H9 (cell line): ENCODE data around the gene IQCK. TPM values are rescaled to one million over a fixed set of nuclear protein-coding genes. Genes with fewer than 3 reads are reported as not detected.
A peak's percentile ranks its signal among the peaks of the same experiment; 100 is the strongest.

Experiments used
- DNase-seq: peaks from one replicate; pipeline ENCODE4 v3.0.0-alpha.2; 2017
- H2AFZ ChIP-seq: one replicate; pipeline ENCODE4 v1.6.1; 2013; ENCODE audit warnings: mild to moderate bottlenecking, low read length, control low read depth, moderate library complexity
- H2AK5ac ChIP-seq: 2 replicates; pipeline ENCODE4 v1.6.1; 2013; ENCODE audit warnings: low read length, control low read depth, mixed read lengths; ENCODE audit not compliant: insufficient read length
- H2BK120ac ChIP-seq: one replicate; pipeline ENCODE4 v1.6.1; 2013; ENCODE audit warnings: low read depth, mild to moderate bottlenecking, low read length, control low read depth, inconsistent platforms; ENCODE audit not compliant: poor library complexity, severe bottlenecking
- H2BK12ac ChIP-seq: 2 replicates; pipeline ENCODE4 v1.6.1; 2013; ENCODE audit warnings: low read length, control low read depth, mixed read lengths, low read depth; ENCODE audit not compliant: insufficient read length
- H2BK15ac ChIP-seq: 2 replicates; pipeline ENCODE4 v1.6.1; 2013; ENCODE audit warnings: low read depth, low read length, control low read depth
- H2BK20ac ChIP-seq: one replicate; pipeline ENCODE4 v1.6.1; 2013; ENCODE audit warnings: low read depth, mild to moderate bottlenecking, low read length, control low read depth, inconsistent platforms; ENCODE audit not compliant: poor library complexity, severe bottlenecking
- H2BK5ac ChIP-seq: 2 replicates; pipeline ENCODE4 v1.6.1; 2013; ENCODE audit warnings: low read length, control low read depth, mixed read lengths; ENCODE audit not compliant: insufficient read length
- H3K14ac ChIP-seq: 2 replicates; pipeline ENCODE4 v1.6.1; 2013; ENCODE audit warnings: low read length, control low read depth; ENCODE audit not compliant: insufficient read depth
- H3K18ac ChIP-seq: 2 replicates; pipeline ENCODE4 v1.6.1; 2013; ENCODE audit warnings: low read depth, mild to moderate bottlenecking, mixed read lengths, low read length, control low read depth; ENCODE audit not compliant: insufficient read length
- H3K23ac ChIP-seq: 2 replicates; pipeline ENCODE4 v1.6.1; 2013; ENCODE audit warnings: low read length, control low read depth, mixed read lengths, low read depth; ENCODE audit not compliant: insufficient read length
- H3K23me2 ChIP-seq: 2 replicates; pipeline ENCODE4 v1.6.1; 2013; ENCODE audit warnings: low read depth, mild to moderate bottlenecking, mixed read lengths, low read length, control low read depth; ENCODE audit not compliant: insufficient read length, poor library complexity, severe bottlenecking
- H3K27ac ChIP-seq: 2 replicates; pipeline ENCODE4 v1.5.1; 2013; ENCODE audit warnings: low read length, control low read depth, mixed read lengths, low read depth; ENCODE audit not compliant: insufficient read length
- H3K27me3 ChIP-seq: 2 replicates; pipeline ENCODE4 v1.6.1; 2013; ENCODE audit warnings: low read length, control low read depth, inconsistent platforms; ENCODE audit not compliant: insufficient read depth
- H3K4ac ChIP-seq: 2 replicates; pipeline ENCODE4 v1.6.1; 2013; ENCODE audit warnings: low read depth, mild to moderate bottlenecking, control low read depth, inconsistent platforms, low read length, moderate library complexity
- H3K4me1 ChIP-seq: 2 replicates; pipeline ENCODE4 v1.6.1; 2013; ENCODE audit warnings: low read length, control low read depth, inconsistent platforms; ENCODE audit not compliant: insufficient read depth
- H3K4me2 ChIP-seq: 2 replicates; pipeline ENCODE4 v1.6.1; 2013; ENCODE audit warnings: low read length, control low read depth, mixed read lengths; ENCODE audit not compliant: insufficient read length, insufficient read depth
- H3K56ac ChIP-seq: 2 replicates; pipeline ENCODE4 v1.6.1; 2013; ENCODE audit warnings: low read depth, mild to moderate bottlenecking, mixed read lengths, low read length, control low read depth; ENCODE audit not compliant: insufficient read length
- H3K79me1 ChIP-seq: 2 replicates; pipeline ENCODE4 v1.6.1; 2013; ENCODE audit warnings: low read depth, mild to moderate bottlenecking, moderate library complexity, low read length, control low read depth, inconsistent platforms; ENCODE audit not compliant: insufficient read depth, poor library complexity, severe bottlenecking
- H3K79me2 ChIP-seq: 2 replicates; pipeline ENCODE4 v1.6.1; 2013; ENCODE audit warnings: low read length, control low read depth, inconsistent platforms; ENCODE audit not compliant: insufficient read depth
- H3K9ac ChIP-seq: 2 replicates; pipeline ENCODE4 v1.6.1; 2013; ENCODE audit warnings: low read length, control low read depth, mixed read lengths; ENCODE audit not compliant: insufficient read length; ENCODE audit errors: extremely low read depth
- H3K9me3 ChIP-seq: one replicate; pipeline ENCODE4 v1.6.1; 2013; ENCODE audit warnings: low read depth, low read length, inconsistent platforms; ENCODE audit not compliant: control insufficient read depth
- H3T11ph ChIP-seq: one replicate; pipeline ENCODE4 v1.6.1; 2013; ENCODE audit warnings: mild to moderate bottlenecking, low read length, control low read depth, inconsistent platforms
- H4K20me1 ChIP-seq: one replicate; pipeline ENCODE4 v1.6.1; 2013; ENCODE audit not compliant: control insufficient read depth, insufficient read length, insufficient read depth
- H4K5ac ChIP-seq: 2 replicates; pipeline ENCODE4 v1.6.1; 2013; ENCODE audit warnings: low read depth, mild to moderate bottlenecking, mixed read lengths, low read length, control low read depth; ENCODE audit not compliant: insufficient read length
- H4K8ac ChIP-seq: replicated peaks from 2 replicates; pipeline ENCODE4 v1.6.1; 2013; ENCODE audit warnings: low read length, control low read depth, mixed read lengths, low read depth; ENCODE audit not compliant: insufficient read length
- H4K91ac ChIP-seq: 2 replicates; pipeline ENCODE4 v1.6.1; 2013; ENCODE audit warnings: low read depth, mild to moderate bottlenecking, moderate library complexity, mixed read lengths, low read length, control low read depth; ENCODE audit not compliant: insufficient read length
- H3K27ac Mint-ChIP-seq, 3 experiments: 2 replicates in 2 of 3; 3 replicates in 1 of 3; pipeline ENCODE4 v1.8.0; 2020 to 2021; ENCODE audit warnings: mixed read lengths in 3 of 3, mild to moderate bottlenecking in 1 of 3, moderate library complexity in 1 of 3
- H3K27me3 Mint-ChIP-seq: 2 replicates; pipeline ENCODE4 v1.8.0; 2021; ENCODE audit warnings: low read depth, mild to moderate bottlenecking, moderate library complexity, mixed read lengths
- H3K36me3 Mint-ChIP-seq, 3 experiments: 2 replicates in 2 of 3; 3 replicates in 1 of 3; pipeline ENCODE4 v1.8.0; 2020 to 2021; ENCODE audit warnings: low read depth in 3 of 3, mixed read lengths in 3 of 3; ENCODE audit not compliant: insufficient read depth in 1 of 3
- H3K4me1 Mint-ChIP-seq, 2 experiments: 2 replicates each; pipeline ENCODE4 v1.8.0; 2020; ENCODE audit warnings: mixed read lengths in 2 of 2
- H3K4me3 Mint-ChIP-seq, 2 experiments: 2 replicates in 1 of 2; 3 replicates in 1 of 2; pipeline ENCODE4 v1.8.0; 2020 to 2021; ENCODE audit warnings: mild to moderate bottlenecking in 2 of 2, mixed read lengths in 2 of 2, moderate library complexity in 1 of 2
- H3K9me3 Mint-ChIP-seq, 2 experiments: 2 replicates in 1 of 2; 3 replicates in 1 of 2; pipeline ENCODE4 v1.8.0; 2020; ENCODE audit warnings: mild to moderate bottlenecking in 2 of 2, mixed read lengths in 2 of 2, moderate library complexity in 1 of 2
- WGBS: extraction: QIAGEN DNeasy Blood & Tissue Kit; methylation state at CpG from one replicate; pipeline ENCODE4 v1.1.7; 2013; ENCODE audit warnings: missing lambda C conversion rate, low lambda C conversion rate, mixed read lengths; ENCODE audit not compliant: insufficient read length; ENCODE audit errors: extremely low coverage; 5-methylcytosine and 5-hydroxymethylcytosine counted together
- total RNA-seq: library from RNA; stranded (reverse); gene quantifications from 2 replicates; pipeline ENCODE4 v1.2.1, GENCODE V29; 2021
- TF ChIP-seq, protein P1 (sequence below): fragments of 200-600 bp; sonication (generic); conservative IDR thresholded peaks from 3 replicates; pipeline ENCODE4 v1.8.0; 2021; ENCODE audit warnings: antibody characterized with exemption, mild to moderate bottlenecking

IQCK gene
- total RNA-seq, 1 experiment from 2014 or later: 9.0 TPM

DNA sequence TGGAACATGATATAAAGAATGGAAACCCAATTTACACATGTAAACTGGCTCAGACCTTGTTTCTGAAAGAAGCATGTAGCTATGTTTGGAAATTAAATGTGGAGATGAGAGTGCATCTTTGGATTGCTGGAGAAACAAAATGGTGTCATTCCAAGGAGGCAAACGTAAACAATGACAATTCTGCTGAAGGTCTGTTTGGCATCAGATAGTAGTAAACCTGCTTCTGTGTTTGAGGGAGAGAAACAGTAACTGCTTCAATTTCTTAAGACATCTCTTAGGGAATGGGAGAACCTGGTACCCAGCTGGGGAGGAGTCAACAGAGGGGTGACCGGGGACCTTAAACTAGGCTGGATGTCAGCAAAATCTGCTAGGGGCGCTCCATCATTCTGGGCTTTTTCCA lies 143.1 kb downstream of the IQCK start:
- no CpG with 5 or more reads among the region's 3 CpGs for WGBS
- Histone ChIP-seq H2AFZ (no peak overlapping the region), H3T11ph (no peak overlapping the region), H2BK12ac (peak overlapping the region; percentile 8), H3K27me3 (no peaks in the 10 kb centered on the region), H3K79me1 (no peaks in the 10 kb centered on the region), H3K23me2 (no peaks in the 10 kb centered on the region), H3K14ac (no peak overlapping the region), H4K8ac (no peak overlapping the region), H4K20me1 (no peaks in the 10 kb centered on the region), H2BK120ac (no peak overlapping the region), H2BK20ac (no peak overlapping the region), H3K23ac (no peak overlapping the region), H3K4ac (no peak overlapping the region), H3K4me1 (peaks cover 22% of the 10 kb centered on the region), H3K4me2 (peak overlapping the region; percentile 78), H2BK15ac (no peak overlapping the region), H4K5ac (no peak overlapping the region), H3K79me2 (no peaks in the 10 kb centered on the region; the same call in 1 of the 2 replicates), H2BK5ac (no peak overlapping the region), H3K9ac (peak overlapping the region; percentile 53), H3K9me3 (no peaks in the 10 kb centered on the region), H3K27ac (peak overlapping the region; percentile 96), H3K18ac (no peak overlapping the region), H2AK5ac (no peak overlapping the region), H4K91ac (no peak overlapping the region), H3K56ac (no peak overlapping the region)
- Mint-ChIP-seq H3K27me3 (no peaks in the 10 kb centered on the region; the same call in 1 of the 2 replicates), H3K4me1 (peaks cover 73 to 80% of the 10 kb centered on the region in 2 experiments), H3K4me3 (peak overlapping the region; percentile 62 to 70; a peak in 4 of 5 replicates), H3K27ac (peak overlapping the region; percentile 97 to 100 (median 99)), H3K36me3 (peaks cover 45 to 83% (median 54%) of the 10 kb centered on the region in 3 experiments; a peak in 6 of 7 replicates), H3K9me3 (no peaks in the 10 kb centered on the region)
- no peak for DNase-seq
- TF ChIP-seq, protein P1, sequence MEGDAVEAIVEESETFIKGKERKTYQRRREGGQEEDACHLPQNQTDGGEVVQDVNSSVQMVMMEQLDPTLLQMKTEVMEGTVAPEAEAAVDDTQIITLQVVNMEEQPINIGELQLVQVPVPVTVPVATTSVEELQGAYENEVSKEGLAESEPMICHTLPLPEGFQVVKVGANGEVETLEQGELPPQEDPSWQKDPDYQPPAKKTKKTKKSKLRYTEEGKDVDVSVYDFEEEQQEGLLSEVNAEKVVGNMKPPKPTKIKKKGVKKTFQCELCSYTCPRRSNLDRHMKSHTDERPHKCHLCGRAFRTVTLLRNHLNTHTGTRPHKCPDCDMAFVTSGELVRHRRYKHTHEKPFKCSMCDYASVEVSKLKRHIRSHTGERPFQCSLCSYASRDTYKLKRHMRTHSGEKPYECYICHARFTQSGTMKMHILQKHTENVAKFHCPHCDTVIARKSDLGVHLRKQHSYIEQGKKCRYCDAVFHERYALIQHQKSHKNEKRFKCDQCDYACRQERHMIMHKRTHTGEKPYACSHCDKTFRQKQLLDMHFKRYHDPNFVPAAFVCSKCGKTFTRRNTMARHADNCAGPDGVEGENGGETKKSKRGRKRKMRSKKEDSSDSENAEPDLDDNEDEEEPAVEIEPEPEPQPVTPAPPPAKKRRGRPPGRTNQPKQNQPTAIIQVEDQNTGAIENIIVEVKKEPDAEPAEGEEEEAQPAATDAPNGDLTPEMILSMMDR: no peak
